H1 (cell line): ENCODE data around the gene CLDN9. TPM values are rescaled to one million over a fixed set of nuclear protein-coding genes. Genes with fewer than 3 reads are reported as not detected.

Source experiments
- CTCF ChIA-PET: fragments of 300-600 bp; sonication (Branson Sonifier 250); formaldehyde crosslinking; loops from one replicate; lab custom pipeline; 2021; ENCODE audit not compliant: partially characterized antibody; lab: Charles Lee
- POLR2A ChIA-PET: fragments of 300-600 bp; sonication (Branson Sonifier 250); formaldehyde crosslinking; loops from one replicate; lab custom pipeline; 2021; ENCODE audit warnings: inconsistent platforms; ENCODE audit not compliant: partially characterized antibody; lab: Charles Lee
- DNase-seq, 2 experiments: peaks; one replicate each; pipeline versions ENCODE4 v3.0.0 to v3.0.0-alpha.2; 2010 to 2022; ENCODE audit warnings: low spot score in 2 of 2, low read depth in 1 of 2, mixed read lengths in 1 of 2
- FAIRE-seq: peaks from 2 replicates; lab custom pipeline; 2011; peaks lifted over from hg19 to GRCh38; lab: Jason Lieb, UNC
- H2AFZ ChIP-seq: 2 replicates; pipeline ENCODE4 v1.8.1; 2012; ENCODE audit warnings: low read length, inconsistent platforms
- H2AK5ac ChIP-seq: 2 replicates; pipeline ENCODE4 v1.6.1; 2013; ENCODE audit warnings: low read depth, low read length
- H2BK120ac ChIP-seq: replicated peaks from 2 replicates; pipeline ENCODE3; 2013; ENCODE audit warnings: low read depth, low read length, inconsistent platforms
- H2BK12ac ChIP-seq: 2 replicates; pipeline ENCODE4 v1.6.1; 2013; ENCODE audit warnings: low read depth, low read length
- H2BK15ac ChIP-seq: 2 replicates; pipeline ENCODE4 v1.6.1; 2013; ENCODE audit warnings: low read length
- H2BK20ac ChIP-seq: 2 replicates; pipeline ENCODE4 v1.6.1; 2013; ENCODE audit warnings: low read length
- H2BK5ac ChIP-seq: 2 replicates; pipeline ENCODE4 v1.6.1; 2013; ENCODE audit warnings: low read depth, low read length
- H3K14ac ChIP-seq: 2 replicates; pipeline ENCODE4 v1.6.1; 2013; ENCODE audit warnings: inconsistent platforms; ENCODE audit not compliant: insufficient read length
- H3K18ac ChIP-seq: 2 replicates; pipeline ENCODE4 v1.6.1; 2013; ENCODE audit warnings: low read length; ENCODE audit errors: extremely low read depth
- H3K23ac ChIP-seq: 2 replicates; pipeline ENCODE4 v1.6.1; 2013; ENCODE audit warnings: inconsistent platforms; ENCODE audit not compliant: insufficient read length
- H3K23me2 ChIP-seq: 2 replicates; pipeline ENCODE4 v1.6.1; 2013; ENCODE audit warnings: low read depth, low read length
- H3K27ac ChIP-seq: 2 replicates; pipeline ENCODE4 v1.6.1; 2011; ENCODE audit warnings: low read depth, low read length, inconsistent platforms
- H3K27me3 ChIP-seq, 4 experiments: replicated peaks in 1 of 4; 1 replicate in 1 of 4; 2 replicates in 3 of 4; pipeline versions ENCODE4 v1.6.1 to v1.8.1; 2011 to 2013; ENCODE audit warnings: low read length in 3 of 4, mild to moderate bottlenecking in 3 of 4, inconsistent platforms in 2 of 4, mixed read lengths in 2 of 4, moderate library complexity in 1 of 4; ENCODE audit not compliant: control insufficient read depth in 3 of 4, insufficient read depth in 3 of 4; ENCODE audit errors: extremely low read depth in 1 of 4
- H3K36me3 ChIP-seq, 4 experiments: 2 replicates each; pipeline versions ENCODE4 v1.6.1 to v1.8.1; 2011 to 2013; ENCODE audit warnings: mild to moderate bottlenecking in 4 of 4, low read length in 3 of 4, moderate library complexity in 2 of 4, control low read depth in 1 of 4, inconsistent platforms in 1 of 4; ENCODE audit not compliant: insufficient read depth in 4 of 4, control insufficient read depth in 2 of 4
- H3K4ac ChIP-seq: replicated peaks from 2 replicates; pipeline ENCODE3; 2013; ENCODE audit warnings: low read length, low read depth, mixed read lengths, inconsistent platforms; ENCODE audit not compliant: insufficient read length
- H3K4me1 ChIP-seq, 4 experiments: replicated peaks in 1 of 4; 1 replicate in 1 of 4; 2 replicates in 3 of 4; pipeline versions ENCODE4 v1.6.1 to v1.8.1; 2011 to 2013; ENCODE audit warnings: low read length in 3 of 4, inconsistent platforms in 2 of 4, mixed read lengths in 1 of 4; ENCODE audit not compliant: insufficient read depth in 4 of 4, control insufficient read depth in 3 of 4
- H3K4me2 ChIP-seq, 2 experiments: 2 replicates each; pipeline versions ENCODE4 v1.6.1 to v1.8.1; 2011 to 2013; ENCODE audit warnings: low read depth in 2 of 2, low read length in 2 of 2, control low read depth in 1 of 2, inconsistent platforms in 1 of 2, mild to moderate bottlenecking in 1 of 2; ENCODE audit not compliant: insufficient read depth in 1 of 2
- H3K4me3 ChIP-seq, 4 experiments: fragments of 200-600, 300-600 bp in 1 of 4; sonication (generic), shearing (Covaris generic), sonication (Bioruptor Twin) in 1 of 4; 2 replicates each; pipeline versions ENCODE4 v1.5.1 to v1.8.1; 2011 to 2016; ENCODE audit warnings: low read length in 4 of 4, low read depth in 3 of 4, control low read depth in 2 of 4, inconsistent platforms in 2 of 4, mild to moderate bottlenecking in 2 of 4, mixed read lengths in 1 of 4, moderate library complexity in 1 of 4; ENCODE audit not compliant: insufficient read depth in 2 of 4; ENCODE audit errors: extremely low read depth in 1 of 4
- H3K56ac ChIP-seq: replicated peaks from 2 replicates; pipeline ENCODE3; 2013; ENCODE audit warnings: low read depth, mild to moderate bottlenecking, mixed read lengths, low read length, inconsistent platforms; ENCODE audit not compliant: insufficient read length
- H3K79me1 ChIP-seq: 2 replicates; pipeline ENCODE4 v1.6.1; 2013; ENCODE audit warnings: low read depth, low read length, control low read depth
- H3K79me2 ChIP-seq, 2 experiments: 2 replicates each; pipeline versions ENCODE4 v1.6.1 to v1.8.1; 2012 to 2013; ENCODE audit warnings: low read length in 2 of 2, mild to moderate bottlenecking in 2 of 2, inconsistent platforms in 1 of 2; ENCODE audit not compliant: insufficient read depth in 2 of 2, control insufficient read depth in 1 of 2
- H3K9ac ChIP-seq, 4 experiments: replicated peaks in 1 of 4; 1 replicate in 1 of 4; 2 replicates in 3 of 4; pipeline versions ENCODE4 v1.6.1 to v1.8.1; 2011 to 2013; ENCODE audit warnings: low read depth in 3 of 4, low read length in 3 of 4, control low read depth in 2 of 4, mild to moderate bottlenecking in 2 of 4, moderate library complexity in 2 of 4, inconsistent platforms in 1 of 4; ENCODE audit errors: extremely low read depth in 1 of 4
- H3K9me3 ChIP-seq, 2 experiments: 2 replicates each; pipeline versions ENCODE4 v1.6.1 to v1.8.1; 2012 to 2013; ENCODE audit warnings: mild to moderate bottlenecking in 2 of 2, moderate library complexity in 2 of 2, control low read depth in 1 of 2, inconsistent platforms in 1 of 2, low read depth in 1 of 2, low read length in 1 of 2, mixed read lengths in 1 of 2; ENCODE audit not compliant: insufficient read depth in 2 of 2
- H4K20me1 ChIP-seq, 2 experiments: replicated peaks in 1 of 2; 2 replicates each; pipeline versions ENCODE3 to v1.8.1; 2011 to 2013; ENCODE audit warnings: inconsistent platforms in 2 of 2, low read length in 2 of 2, mild to moderate bottlenecking in 1 of 2; ENCODE audit not compliant: insufficient read depth in 2 of 2, control insufficient read depth in 1 of 2
- H4K5ac ChIP-seq: 2 replicates; pipeline ENCODE4 v1.6.1; 2013; ENCODE audit warnings: low read length, low read depth, mixed read lengths, inconsistent platforms; ENCODE audit not compliant: insufficient read length
- H4K8ac ChIP-seq: 2 replicates; pipeline ENCODE4 v1.8.0; 2013; ENCODE audit warnings: mild to moderate bottlenecking, moderate library complexity, low read length, inconsistent platforms; ENCODE audit not compliant: insufficient read depth; ENCODE audit errors: extremely low read depth
- H4K91ac ChIP-seq: replicated peaks from 2 replicates; pipeline ENCODE3; 2013; ENCODE audit warnings: low read length, mixed read lengths, inconsistent platforms; ENCODE audit not compliant: insufficient read length
- CHD1 ChIP-seq: IDR thresholded peaks from 2 replicates; pipeline ENCODE4 v1.6.1; 2012; ENCODE audit warnings: low read depth, low read length, improper control_type of control experiment
- CTBP2 ChIP-seq: IDR thresholded peaks from 2 replicates; pipeline ENCODE4 v1.7.0; 2011; ENCODE audit warnings: borderline replicate concordance, mild to moderate bottlenecking, moderate library complexity, mixed read lengths, low read length; ENCODE audit not compliant: insufficient read depth, insufficient read length
- EZH2 ChIP-seq: fragments of 200-600 bp; sonication (generic); IDR thresholded peaks from 2 replicates; pipeline ENCODE4 v1.7.1; 2012; ENCODE audit warnings: low read depth, mild to moderate bottlenecking, moderate library complexity, low read length, inconsistent platforms; ENCODE audit not compliant: severe bottlenecking
- JUND ChIP-seq: IDR thresholded peaks from 2 replicates; pipeline ENCODE4 v1.6.1; 2011; ENCODE audit warnings: mild to moderate bottlenecking, improper control_type of control experiment, low read length
- MAX ChIP-seq: IDR thresholded peaks from 2 replicates; pipeline ENCODE4 v1.6.1; 2012; ENCODE audit warnings: inconsistent platforms
- PHF8 ChIP-seq: fragments of 200-600 bp; sonication (generic); conservative IDR thresholded peaks from 2 replicates; pipeline ENCODE4 v1.7.1; 2012; ENCODE audit warnings: low read depth, mild to moderate bottlenecking, inconsistent platforms, low read length, moderate library complexity
- POLR2A ChIP-seq, 2 experiments: IDR thresholded peaks; 1 replicate in 1 of 2; 2 replicates in 1 of 2; pipeline ENCODE4 v1.6.1; 2011; ENCODE audit warnings: low read depth in 2 of 2, low read length in 2 of 2, mild to moderate bottlenecking in 2 of 2; ENCODE audit errors: control extremely low read depth in 1 of 2
- POU5F1 ChIP-seq: IDR thresholded peaks from 2 replicates; pipeline ENCODE4 v1.6.1; 2011; ENCODE audit warnings: low read depth, mild to moderate bottlenecking, low read length, moderate library complexity
- RAD21 ChIP-seq, 2 experiments: IDR thresholded peaks in 1 of 2; conservative IDR thresholded peaks in 1 of 2; 2 replicates each; pipeline ENCODE4 v1.6.1; 2011; ENCODE audit warnings: low read depth in 2 of 2, low read length in 2 of 2, improper control_type of control experiment in 1 of 2, inconsistent platforms in 1 of 2, mild to moderate bottlenecking in 1 of 2, moderate library complexity in 1 of 2
- WGBS, 2 experiments: shearing (Covaris generic) in 1 of 2; methylation state at CpG; one replicate each; pipeline versions ENCODE4 v1.1.6 to v1.1.7; 2013 to 2015; ENCODE audit warnings: low lambda C conversion rate in 2 of 2, mixed read lengths in 2 of 2, inconsistent platforms in 1 of 2, low coverage in 1 of 2, missing lambda C conversion rate in 1 of 2; ENCODE audit not compliant: insufficient replicate concordance in 2 of 2, insufficient coverage in 1 of 2, insufficient read length in 1 of 2; ENCODE audit errors: extremely low coverage in 1 of 2, missing lambda C conversion rate in 1 of 2; 5-methylcytosine and 5-hydroxymethylcytosine counted together
- polyA plus RNA-seq, 7 experiments: library from polyadenylated mRNA; depleted of rRNA in 3 of 7; stranded (reverse) in 5 of 7; unstranded in 2 of 7; fragments of >200 nt in 5 of 7; fragments of 200-250 nt in 2 of 7; gene quantifications; 1 replicate in 5 of 7; 2 replicates in 1 of 7; 4 replicates in 1 of 7; pipeline versions ENCODE4 v1.2.1 to v1.2.3, GENCODE V29; 2011 to 2013; ENCODE audit warnings: missing spikeins in 2 of 7, mixed read lengths in 2 of 7
- total RNA-seq: library from RNA; stranded (reverse); fragmentation: NEBNext Ultra II Directional; extraction: Animal tissue kit (Norgen Biotek cat#: 25700); gene quantifications from 2 replicates; pipeline ENCODE4 v1.2.1, GENCODE V29; 2021

The CLDN9 gene
- total and polyA plus RNA-seq, 2 of the 8 experiments (the other 6 are each of a cell fraction or from before 2014, with no cell fraction given): 0.60 to 0.89 TPM

- Histone ChIP-seq H3K27ac (peak within 1 kb of the TSS; percentile 91), H2BK12ac (peak within 1 kb of the TSS; percentile 80), H3K56ac (peak within 1 kb of the TSS; percentile 95), H3K4ac (peak within 1 kb of the TSS; percentile 81), H2AFZ (no peak within 1 kb of the TSS), H3K4me2 (peak within 1 kb of the TSS; percentile 38 to 93), H3K14ac (no peak within 1 kb of the TSS), H3K9me3 (no peaks in the 10 kb centered on the region), H2BK5ac (peak within 1 kb of the TSS; percentile 97), H3K23me2 (peaks cover 12% of the 10 kb centered on the region; the same call in 1 of the 2 replicates), H3K36me3 (peaks cover 4 to 16% (median 9%) of the 10 kb centered on the region in 4 experiments; a peak in 5 of 8 replicates), H4K20me1 (peaks cover 10 to 21% of the 10 kb centered on the region in 2 experiments), H4K8ac (peak within 1 kb of the TSS; percentile 98), H3K18ac (peak within 1 kb of the TSS; percentile 96), H3K4me1 (peaks cover 3 to 23% (median 14%) of the 10 kb centered on the region in 4 experiments), H3K79me2 (peaks cover 0 to 8% of the 10 kb centered on the region in 2 experiments; a peak in 2 of 4 replicates), H3K27me3 (no peaks in the 10 kb centered on the region; a peak in 1 of 7 replicates), H3K9ac (peak within 1 kb of the TSS; percentile 57 to 93 (median 82); a peak in 6 of 7 replicates), H3K79me1 (peaks cover 6% of the 10 kb centered on the region), H2BK15ac (peak within 1 kb of the TSS; percentile 61; the same call in 1 of the 2 replicates), H2BK20ac (no peak within 1 kb of the TSS), H3K4me3 (peak within 1 kb of the TSS; percentile 68 to 79 (median 73)), H3K23ac (no peak within 1 kb of the TSS), H2AK5ac (no peak within 1 kb of the TSS), H4K91ac (peak within 1 kb of the TSS; percentile 99), H2BK120ac (peak within 1 kb of the TSS; percentile 43), H4K5ac (peak within 1 kb of the TSS; percentile 100)
- ChIA-PET POLR2A (interaction anchor here (0.7 to 25.4 kb wide), 14 partner anchors 8 to 183 kb away, joined by 3 to 455 read pairs (median 6); partner anchors contain the start of genes CLDN6, CLDN9, HCFC1R1 and KREMEN2), CTCF (interaction anchor here (0.5 to 3.7 kb wide), 10 partner anchors 9 to 266 kb away, joined by 3 to 27 read pairs (median 6); partner anchors contain the start of genes CLDN6 and PAQR4)
- FAIRE-seq (no peak), DNase-seq (peak in 1 of 2 experiments; percentile 95)
- WGBS, 2 experiments: 5% methylated on average over 66 of the region's 91 CpGs; no CpG with 5 or more reads in 1 of the 2 experiments
- TF ChIP-seq CHD1: no peak
- no peak for TF ChIP-seq MAX
- peak; percentile 71 for TF ChIP-seq PHF8
- TF ChIP-seq CTBP2: no peak
- no peak for TF ChIP-seq EZH2
- TF ChIP-seq POLR2A (IDR thresholded peaks at IDR 0.05; ENCODE audit: control extremely low read depth in 1 of 2, low read depth in 2 of 2, low read length in 2 of 2): peak in 1 of 2 experiments; percentile 79; a peak in 2 of 3 replicates
- no peak for TF ChIP-seq JUND
- no peak for TF ChIP-seq POU5F1
- no peak for TF ChIP-seq RAD21 (IDR thresholded peaks at IDR 0.05 in 1 of 2, conservative IDR thresholded peaks at IDR 0.05 in 1 of 2; ENCODE audit: low read depth in 2 of 2, low read length in 2 of 2)
Observed at GRCh38 chr16:2980227-2981176, 32.2 kb upstream of the CLDN9 start, which contains the start of gene PKMYT1. Gene PKMYT1 (minus strand): TSS chr16:2980446. CDS start chr16:2979657, 789 bp downstream.
